Measurements from ENCODE around the gene AMIGO1.

The AMIGO1 gene

GRCh38 chr1:109501644-109502363, 7.7 kb downstream of the AMIGO1 start:
- peak overlapping the region in 1 of 2 donors; percentile 85 for H3K27ac ChIP-seq
- H3K4me3 ChIP-seq = no peak overlapping the region
- no peak for DNase-seq (ENCODE audit: low spot score)
- no peak for TF ChIP-seq CTCF (IDR thresholded peaks at IDR 0.05)

GRCh38 chr1:109500941-109501381, 8.6 kb downstream of the AMIGO1 start:
- H3K27ac ChIP-seq = peak overlapping the region; percentile 21 to 85
- H3K4me3 ChIP-seq = peak overlapping the region; percentile 33
- DNase-seq (ENCODE audit: low spot score) = no peak
- TF ChIP-seq CTCF (IDR thresholded peaks at IDR 0.05) = no peak

GRCh38 chr1:109499661-109500536, 9.6 kb downstream of the AMIGO1 start:
- DNase-seq (ENCODE audit: low spot score) = no peak
- no peak for TF ChIP-seq CTCF (IDR thresholded peaks at IDR 0.05)
- Histone ChIP-seq H3K4me3 (no peak overlapping the region), H3K27ac (peak overlapping the region; percentile 21 to 85)

GRCh38 chr1:109499081-109499480, 10.4 kb downstream of the AMIGO1 start:
- Histone ChIP-seq H3K4me3 (no peak overlapping the region), H3K27ac (peak overlapping the region in 1 of 2 donors; percentile 85)
- no peak for DNase-seq (ENCODE audit: low spot score)

GRCh38 chr1:109498161-109498801, 11.2 kb downstream of the AMIGO1 start:
- peak overlapping the region in 1 of 2 donors; percentile 12 for H3K27ac ChIP-seq
- no peak overlapping the region for H3K4me3 ChIP-seq
- no peak for TF ChIP-seq CTCF (IDR thresholded peaks at IDR 0.05)
- DNase-seq (ENCODE audit: low spot score) = no peak

More at GRCh38 chr1:109499081-109499480, 10.4 kb downstream of the AMIGO1 start:
- no peak for TF ChIP-seq CTCF (IDR thresholded peaks at IDR 0.05)

GRCh38 chr1:109497449-109498160, 11.9 kb downstream of the AMIGO1 start:
- Histone ChIP-seq H3K27ac (peak overlapping the region in 1 of 2 donors; percentile 15), H3K4me3 (no peak overlapping the region)
- TF ChIP-seq CTCF (IDR thresholded peaks at IDR 0.05) = no peak
- DNase-seq (ENCODE audit: low spot score) = no peak

Data from coronary artery (tissue), 2 donors.